GM12878 (cell line): ENCODE results near the gene XG.

Source experiments
- HDGF ChIP-seq: fragments of 450-650 bp; IDR thresholded peaks from 2 replicates; pipeline ENCODE4 v1.6.1; 2016; ENCODE audit warnings: antibody characterized with exemption
- MXI1 ChIP-seq: fragments of 150-350 bp; IDR thresholded peaks from 2 replicates; pipeline ENCODE4 v1.6.1; 2011; ENCODE audit warnings: low read depth, mild to moderate bottlenecking, inconsistent platforms, low read length, improper control_type of control experiment
- NFYB ChIP-seq: IDR thresholded peaks from 2 replicates; pipeline ENCODE4 v1.6.1; 2011; ENCODE audit warnings: low read depth, mild to moderate bottlenecking, low read length, improper control_type of control experiment, moderate library complexity; ENCODE audit not compliant: insufficient read depth
- RAD21 ChIP-seq: IDR thresholded peaks from 2 replicates; pipeline ENCODE4 v1.6.1; 2011; ENCODE audit warnings: mild to moderate bottlenecking, low read depth, low read length, moderate library complexity; ENCODE audit not compliant: insufficient read depth
- RFX5 ChIP-seq: IDR thresholded peaks from 2 replicates; pipeline ENCODE4 v1.6.1; 2011; ENCODE audit warnings: low read depth, low read length, improper control_type of control experiment
- SIN3A ChIP-seq: IDR thresholded peaks from 2 replicates; pipeline ENCODE4 v1.6.1; 2012; ENCODE audit warnings: low read depth, low read length, improper control_type of control experiment
- SMAD5 ChIP-seq: IDR thresholded peaks from 2 replicates; pipeline ENCODE4 v1.6.1; 2016; ENCODE audit warnings: antibody characterized with exemption, low read depth
- STAT3 ChIP-seq: IDR thresholded peaks from 2 replicates; pipeline ENCODE4 v1.6.1; 2011; ENCODE audit warnings: low read depth, low read length, improper control_type of control experiment
- ZNF274 ChIP-seq: IDR thresholded peaks from one replicate; pipeline ENCODE4 v1.8.0; 2011; ENCODE audit not compliant: insufficient read length, insufficient read depth

GRCh38 chrX:2715066-2715600 lies 36.7 kb upstream of the XG start:
- no peak for TF ChIP-seq SIN3A
- no peak for TF ChIP-seq ZNF274
- TF ChIP-seq MXI1, result no peak
- TF ChIP-seq NFYB, result no peak
- no peak for TF ChIP-seq RFX5
- TF ChIP-seq STAT3, result no peak
- no peak for TF ChIP-seq HDGF
- no peak for TF ChIP-seq RAD21
- no peak for TF ChIP-seq SMAD5
